ENCODE data around the gene KRT8.

DNA sequence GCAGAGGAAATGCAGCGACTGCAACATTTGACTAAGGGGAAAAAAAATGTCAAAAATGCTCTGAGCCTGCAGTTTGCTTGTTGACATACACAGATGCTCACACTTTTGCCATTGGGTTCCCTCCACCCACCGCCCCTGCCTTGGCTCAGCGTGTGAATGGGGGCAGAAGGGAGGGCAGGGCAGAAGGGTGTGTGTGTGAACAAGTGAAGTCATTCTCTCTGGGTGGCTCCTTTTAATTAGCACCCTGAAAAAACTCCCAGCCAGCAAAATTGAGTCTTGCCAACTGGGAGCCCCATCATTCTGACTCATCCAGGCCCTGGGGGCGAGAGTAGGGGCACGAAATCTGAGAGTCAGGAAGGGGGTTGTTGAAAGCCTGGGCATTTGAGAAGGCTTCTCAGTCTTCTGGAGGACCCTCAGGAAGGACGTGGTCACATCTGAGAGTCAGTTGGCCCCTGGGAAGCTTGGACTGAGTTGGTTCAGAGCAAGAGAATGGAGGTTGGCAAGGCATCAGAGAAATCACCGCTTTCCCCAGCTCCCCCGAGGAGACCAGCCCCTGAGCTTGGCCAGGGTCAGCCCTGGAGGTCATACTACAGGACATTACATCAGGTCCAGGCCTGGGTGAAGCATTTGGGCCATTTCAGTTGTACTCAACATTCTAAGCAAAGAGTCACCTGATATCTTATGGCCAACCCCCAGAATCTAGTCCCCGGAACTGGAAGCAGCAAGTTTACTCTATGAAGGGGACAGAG lies 33.4 kb downstream of the KRT8 start:
- TF ChIP-seq CTCF (IDR thresholded peaks at IDR 0.05; ENCODE audit: insufficient read depth, low read length) = no peak
- no peak for TF ChIP-seq POLR2AphosphoS5 (IDR thresholded peaks at IDR 0.05; ENCODE audit: low read depth)
